Adipose tissue (tissue), 3 donors: ENCODE data around the gene ZFP69. TPM values are rescaled to one million over a fixed set of nuclear protein-coding genes. Genes with fewer than 3 reads are reported as not detected.

Source experiments
- H3K27ac ChIP-seq: one replicate; pipeline ENCODE4 v1.5.1; 2013; ENCODE audit warnings: low read depth, low read length
- WGBS, 3 donors: extraction: QIAGEN DNeasy Blood & Tissue Kit; methylation state at CpG; one replicate each; pipeline ENCODE4 v1.1.7; 2013; 5-methylcytosine and 5-hydroxymethylcytosine counted together
- polyA plus RNA-seq, 3 donors: library from polyadenylated mRNA; stranded (reverse); fragments of 200-250 nt; gene quantifications; one replicate each; pipeline ENCODE4 v1.2.3, GENCODE V29; 2013
- donor health status: healthy with polysubstance abuse.
- donor health status: Bipolar disorder and iron deficiency.
- donor health status: healthy.

ZFP69 gene
- 1 to 10 TPM; 1.2 to 5.2 (median 1.4) TPM for polyA plus RNA-seq

DNA sequence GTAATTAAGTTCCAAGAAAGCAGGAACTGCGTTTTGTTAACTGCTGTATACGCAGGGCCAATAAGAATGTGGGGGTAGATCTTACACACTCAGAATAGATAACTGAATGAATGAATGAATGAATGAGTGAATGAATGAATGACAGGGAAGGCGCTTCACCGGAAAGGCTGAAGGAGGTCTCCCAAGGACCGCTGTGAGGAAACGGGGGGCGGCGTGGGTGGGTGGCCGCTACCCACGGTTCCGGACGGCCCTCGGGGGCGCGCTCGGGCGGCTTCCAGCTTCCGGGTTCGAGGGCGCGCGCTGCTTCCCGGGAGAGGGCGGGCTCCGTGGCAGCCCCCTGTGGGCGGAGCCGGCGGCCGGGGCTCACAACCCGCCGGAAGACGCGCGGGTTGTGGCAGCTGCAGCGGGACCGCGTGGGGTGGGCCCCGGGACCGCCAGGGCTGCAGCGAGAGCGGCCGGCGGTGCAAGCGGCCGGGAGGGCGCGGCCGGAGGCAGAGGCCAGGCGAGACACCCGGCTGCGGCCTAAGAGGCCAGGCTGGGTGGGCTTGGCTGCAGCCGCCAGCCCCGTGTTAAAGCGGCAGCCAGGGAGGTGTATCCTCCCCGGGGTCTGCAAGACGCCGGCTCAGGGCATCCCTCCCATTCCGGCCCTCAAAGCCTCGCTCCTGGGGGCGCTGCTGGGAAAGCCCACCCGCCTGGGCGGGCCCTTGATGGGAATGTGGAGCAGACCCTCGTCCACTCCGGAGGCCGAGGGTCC lies at the start of gene ZFP69:
TSS of gene ZFP69 (plus strand) at position 367 of the 754 bp plus-strand sequence. CDS start 2,072 bp downstream, outside the sequence.
- 1% methylated on average over 56 to 65 of the region's 65 CpGs for WGBS, 3 donors

DNA sequence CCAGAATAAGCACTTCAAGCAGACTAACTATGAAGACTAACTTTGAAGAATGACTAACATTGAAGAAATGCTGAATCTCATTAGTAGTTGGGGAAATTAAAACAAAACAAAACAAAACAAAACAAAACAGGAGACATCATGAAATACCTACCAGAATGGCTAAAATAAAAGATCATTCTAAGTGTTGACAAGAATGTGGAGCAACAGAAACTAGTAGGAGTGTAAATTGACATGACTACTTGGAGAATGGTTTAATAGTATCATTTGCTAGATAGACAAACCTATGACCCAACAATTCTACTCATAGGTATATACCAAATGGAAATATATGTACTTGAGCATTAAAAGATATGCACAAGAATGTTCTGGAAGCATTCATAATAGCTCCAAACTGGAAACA lies 45.7 kb upstream of the ZFP69 start:
- H3K27ac ChIP-seq, result no peak overlapping the region

More for the DNA sequence above, at the start of gene ZFP69:
- no peak within 1 kb of the TSS for H3K27ac ChIP-seq

DNA sequence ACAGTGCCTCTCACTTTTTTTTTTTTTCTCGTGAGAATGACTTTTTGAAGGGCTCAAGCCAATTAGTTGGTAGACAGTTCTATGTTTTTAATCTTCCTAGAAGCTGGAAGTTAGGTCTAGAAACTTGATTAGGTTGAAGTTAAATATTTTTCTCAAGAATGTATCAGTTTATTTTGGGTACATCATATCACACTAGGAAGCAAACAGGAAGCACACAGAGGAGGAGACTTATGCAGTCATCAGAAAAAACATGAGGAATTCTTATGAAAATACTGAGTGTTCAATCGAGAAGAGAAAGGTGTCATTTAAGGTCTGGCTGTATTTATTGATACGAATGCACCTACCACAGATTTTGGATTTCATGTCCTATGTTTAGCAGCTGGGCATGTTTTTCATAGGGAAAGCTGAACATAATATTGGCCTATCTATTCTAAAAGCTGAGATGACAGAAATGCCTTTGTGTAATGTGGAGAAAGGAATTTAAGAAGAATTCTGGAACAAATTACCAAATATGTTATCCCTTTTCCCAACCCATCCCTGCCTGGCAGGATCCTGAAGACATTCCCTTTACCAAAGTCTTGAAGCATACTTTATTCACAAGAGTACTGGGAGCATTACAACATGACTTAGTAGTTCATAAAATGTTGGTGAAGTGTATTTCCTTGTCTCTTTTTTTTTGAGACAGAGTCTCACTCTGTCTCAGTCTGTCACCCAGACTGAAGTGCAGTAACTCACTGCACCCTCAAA lies 44.3 kb upstream of the ZFP69 start:
- no peak overlapping the region for H3K27ac ChIP-seq
- WGBS, 3 donors, result 70 to 75% (median 71%) methylated on average over 3 of the region's 3 CpGs

DNA sequence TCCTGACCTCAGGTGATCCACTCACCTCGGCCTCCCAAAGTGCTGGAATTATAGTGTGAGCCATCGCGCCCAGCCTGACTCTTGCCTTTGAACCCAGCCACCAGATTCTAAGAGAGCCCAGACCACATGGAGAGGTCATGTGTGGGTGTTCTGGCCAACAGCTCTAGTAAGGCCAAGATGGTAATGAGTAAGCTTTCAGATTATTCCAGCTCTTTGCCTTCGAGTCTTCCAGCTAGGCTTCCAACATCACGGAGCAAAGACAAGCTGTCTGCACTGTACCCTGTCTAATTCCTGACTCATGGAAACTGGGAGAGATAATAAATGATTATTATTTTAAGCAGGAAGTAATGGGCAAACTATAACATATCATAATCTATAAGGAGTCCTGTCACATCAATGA lies 41.6 kb upstream of the ZFP69 start:
- no peak overlapping the region for H3K27ac ChIP-seq
- 81 to 93% (median 89%) methylated on average over 5 of the region's 5 CpGs for WGBS, 3 donors

DNA sequence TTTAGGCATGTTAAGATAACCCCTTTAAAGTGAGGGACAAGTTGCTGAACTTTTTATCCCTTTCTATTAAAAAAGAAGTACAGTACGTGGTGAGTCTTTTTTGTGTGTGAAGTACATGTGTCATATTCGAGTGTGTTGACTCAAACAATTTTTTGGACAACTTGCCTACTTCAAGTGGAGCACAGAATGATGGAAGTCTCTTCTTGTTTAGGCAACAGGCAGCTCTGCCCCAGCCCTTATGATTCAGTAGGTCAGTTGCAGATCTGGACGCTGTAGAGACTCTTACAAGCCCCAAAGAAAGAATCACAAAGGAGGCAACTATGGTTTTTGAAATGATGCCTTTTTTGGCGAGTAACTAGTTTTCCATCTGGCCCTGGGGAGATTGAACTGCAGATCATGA lies 41.2 kb upstream of the ZFP69 start:
- no peak overlapping the region for H3K27ac ChIP-seq
- 77 to 89% (median 87%) methylated on average over 4 of the region's 4 CpGs for WGBS, 3 donors

DNA sequence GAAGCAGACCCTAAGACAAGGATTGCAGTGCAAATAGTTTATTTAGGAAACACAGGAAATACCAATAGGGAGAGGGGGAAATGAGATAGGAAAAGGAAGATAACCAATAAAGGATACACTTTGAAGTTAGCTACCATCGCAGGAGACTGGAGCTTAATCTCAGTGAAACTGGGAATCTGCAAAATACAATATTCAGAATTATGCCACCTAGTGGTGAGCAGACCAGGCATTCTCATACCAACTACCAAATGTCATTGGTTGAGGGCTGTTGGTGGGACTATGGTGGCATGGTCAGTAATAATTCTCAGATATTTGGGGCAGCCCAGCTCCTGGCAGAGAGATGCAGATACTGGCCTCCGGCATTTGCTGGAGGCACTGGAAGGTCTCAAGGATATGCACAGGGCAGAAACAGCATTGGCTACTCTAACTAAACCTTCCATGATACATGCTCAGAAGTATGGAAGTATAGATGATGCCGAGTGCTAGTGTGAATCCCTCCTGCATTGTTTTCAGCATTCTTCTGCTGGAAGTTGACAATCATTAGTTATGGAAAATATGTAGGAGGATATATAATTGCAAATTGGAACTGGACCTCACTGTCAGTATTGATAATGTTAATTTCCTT lies 38.6 kb upstream of the ZFP69 start:
- 54 to 72% (median 66%) methylated on average over 3 of the region's 3 CpGs for WGBS, 3 donors
- no peak overlapping the region for H3K27ac ChIP-seq

DNA sequence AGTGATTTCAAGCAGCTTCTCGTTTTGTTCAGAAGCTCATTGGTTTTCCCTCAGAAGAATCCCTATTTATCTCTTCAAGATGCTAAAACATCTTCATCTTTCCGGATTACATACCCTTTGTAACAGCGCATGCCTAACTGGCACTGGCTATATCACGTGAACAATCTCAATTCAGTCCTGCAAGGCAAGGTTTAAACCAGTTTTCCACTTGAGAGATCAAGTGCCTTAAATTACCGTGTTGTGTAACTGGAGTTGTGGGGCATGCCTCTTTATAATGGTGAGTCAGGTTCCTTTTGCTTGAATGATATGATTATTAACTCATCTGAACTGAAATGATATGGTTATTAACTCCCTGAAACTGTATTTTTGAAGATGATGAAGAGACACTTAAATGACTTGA lies 37.8 kb upstream of the ZFP69 start:
- 83 to 89% (median 87%) methylated on average over 5 of the region's 5 CpGs for WGBS, 3 donors
- H3K27ac ChIP-seq, result no peak overlapping the region

DNA sequence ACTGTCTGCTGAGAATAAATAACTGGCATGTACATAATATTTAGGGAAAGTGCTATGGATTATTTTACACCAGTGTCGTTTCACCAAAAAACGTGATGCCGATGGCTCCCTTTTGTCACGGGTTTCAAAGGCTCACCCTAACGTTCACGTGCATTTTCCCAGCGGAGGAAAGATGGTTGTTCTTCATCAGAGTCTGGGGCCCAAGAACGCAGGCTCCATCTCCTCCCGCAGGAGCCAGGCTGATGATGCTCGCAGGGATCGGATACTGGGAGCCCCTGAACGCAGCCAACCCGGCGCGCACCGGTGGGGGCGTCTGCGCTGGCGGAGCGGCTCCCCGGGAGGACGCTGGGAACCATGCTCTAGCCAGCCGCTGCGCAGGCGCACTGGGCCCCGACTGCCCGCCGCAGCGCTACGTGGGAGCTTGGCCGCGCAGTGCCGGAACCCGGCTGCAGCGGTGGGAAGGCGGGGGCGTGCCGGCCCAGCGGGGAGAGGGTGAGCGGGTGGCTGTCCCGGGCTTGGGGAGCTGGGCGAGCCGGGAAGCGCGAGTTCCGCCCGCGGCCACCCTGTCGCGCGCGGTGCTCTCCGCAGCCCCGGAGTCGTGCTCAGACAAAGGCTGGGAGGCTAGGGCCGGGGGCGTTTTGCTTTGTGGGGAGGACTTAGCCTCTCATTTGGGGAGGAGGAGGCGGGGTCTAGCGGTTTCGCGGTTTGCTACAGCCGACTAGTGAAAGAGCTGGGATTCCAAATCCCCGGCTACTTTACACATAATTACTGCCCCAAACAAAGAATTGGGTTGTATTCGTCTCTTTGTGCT lies 27.2 kb upstream of the ZFP69 start, which contains the start of gene ZFP69B:
TSS of gene ZFP69B (plus strand) at position 793 of the 811 bp plus-strand sequence. CDS start 486 bp downstream, outside the sequence.
- WGBS, 3 donors, result 0% methylated on average over 64 of the region's 64 CpGs
- no peak within 1 kb of the TSS for H3K27ac ChIP-seq

DNA sequence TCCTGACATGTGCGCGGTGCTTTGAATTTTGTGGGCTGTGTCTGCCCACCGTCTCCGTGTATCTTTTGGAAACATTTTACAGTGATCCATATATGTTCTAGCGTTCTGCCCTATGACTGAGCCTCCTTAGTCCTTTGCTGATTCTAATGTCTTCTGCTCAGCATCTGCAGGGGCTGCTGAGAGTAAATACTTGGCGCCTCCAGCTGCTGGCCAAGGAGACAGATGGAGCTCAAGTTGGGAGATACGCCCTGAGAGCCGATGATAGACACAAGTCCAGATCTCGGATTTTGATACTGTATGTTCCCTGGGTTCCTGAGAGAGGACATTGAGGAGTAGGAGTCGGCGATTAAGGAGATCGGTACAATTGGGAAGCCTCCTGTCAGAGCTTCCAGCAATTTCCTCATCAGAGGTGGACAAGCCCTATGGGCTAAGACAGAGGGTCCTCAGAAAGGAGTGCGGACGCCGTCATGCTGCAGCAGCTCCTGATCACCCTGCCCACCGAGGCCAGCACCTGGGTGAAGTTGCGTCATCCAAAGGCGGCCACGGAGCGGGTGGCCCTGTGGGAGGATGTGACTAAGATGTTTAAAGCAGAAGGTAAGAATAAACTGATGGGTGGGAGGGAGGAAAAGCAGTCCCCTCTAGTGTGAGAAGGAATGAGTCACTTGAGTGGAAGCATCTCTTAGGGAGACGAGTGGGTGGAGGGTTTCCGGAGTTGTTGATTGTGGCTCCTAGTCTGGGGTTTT lies 26.4 kb upstream of the ZFP69 start:
- WGBS, 3 donors, result 12 to 25% (median 13%) methylated on average over 22 of the region's 22 CpGs

DNA sequence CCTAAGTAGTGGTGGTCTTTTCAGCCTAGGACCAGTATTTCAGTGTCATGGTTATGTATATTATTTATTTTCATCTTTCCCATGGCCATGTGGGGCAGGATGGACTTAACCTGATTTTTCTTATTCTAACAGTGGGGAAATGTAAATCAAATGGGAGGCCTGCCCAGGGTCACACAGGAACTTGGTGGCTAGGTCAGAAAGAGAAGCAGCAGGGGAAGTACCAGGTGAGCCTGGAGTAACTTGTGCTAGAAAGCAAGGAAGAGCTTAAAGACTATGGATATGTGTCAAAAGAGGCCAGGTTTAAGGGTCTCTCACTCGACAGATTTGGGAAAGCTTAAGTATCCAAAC lies 25.9 kb upstream of the ZFP69 start:
- no peak overlapping the region for H3K27ac ChIP-seq
- WGBS, 3 donors, result 90 to 98% (median 93%) methylated on average over 1 of the region's 1 CpG

More for the DNA sequence above, 26.4 kb upstream of the ZFP69 start:
- no peak overlapping the region for H3K27ac ChIP-seq

DNA sequence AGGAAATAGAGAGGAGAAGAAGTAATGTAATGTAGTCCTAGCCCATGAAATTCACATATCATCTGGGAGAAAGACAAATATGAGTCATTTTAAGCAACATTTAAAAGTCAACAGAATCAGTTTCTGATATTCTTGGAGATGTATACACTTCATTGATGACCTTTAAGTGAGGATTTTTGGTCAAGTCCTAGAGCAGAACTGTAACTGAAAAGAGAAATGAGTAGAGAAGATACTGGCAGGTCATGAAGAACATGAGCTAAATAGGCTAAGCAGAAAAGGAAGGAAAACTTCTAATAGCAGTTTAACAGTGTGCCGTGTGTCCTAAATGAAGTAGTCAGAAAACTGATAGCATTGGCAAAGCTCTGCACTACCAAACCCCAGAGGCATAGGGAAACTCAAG lies 22.2 kb upstream of the ZFP69 start:
- WGBS, 3 donors, result 49 to 100% (median 96%) methylated on average over 1 of the region's 1 CpG
- H3K27ac ChIP-seq, result no peak overlapping the region

DNA sequence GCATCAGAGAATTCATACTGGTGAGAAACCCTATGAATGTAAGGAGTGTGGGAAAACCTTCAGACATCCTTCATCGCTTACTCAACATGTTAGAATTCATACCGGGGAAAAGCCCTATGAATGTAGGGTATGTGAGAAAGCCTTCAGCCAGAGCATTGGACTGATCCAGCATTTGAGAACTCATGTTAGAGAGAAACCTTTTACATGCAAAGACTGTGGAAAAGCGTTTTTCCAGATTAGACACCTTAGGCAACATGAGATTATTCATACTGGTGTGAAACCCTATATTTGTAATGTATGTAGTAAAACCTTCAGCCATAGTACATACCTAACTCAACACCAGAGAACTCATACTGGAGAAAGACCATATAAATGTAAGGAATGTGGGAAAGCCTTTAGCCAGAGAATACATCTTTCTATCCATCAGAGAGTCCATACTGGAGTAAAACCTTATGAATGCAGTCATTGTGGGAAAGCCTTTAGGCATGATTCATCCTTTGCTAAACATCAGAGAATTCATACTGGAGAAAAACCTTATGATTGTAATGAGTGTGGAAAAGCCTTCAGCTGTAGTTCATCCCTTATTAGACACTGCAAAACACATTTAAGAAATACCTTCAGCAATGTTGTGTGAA lies 14.0 kb upstream of the ZFP69 start:
- 92 to 98% (median 97%) methylated on average over 3 of the region's 3 CpGs for WGBS, 3 donors
- H3K27ac ChIP-seq, result no peak overlapping the region

DNA sequence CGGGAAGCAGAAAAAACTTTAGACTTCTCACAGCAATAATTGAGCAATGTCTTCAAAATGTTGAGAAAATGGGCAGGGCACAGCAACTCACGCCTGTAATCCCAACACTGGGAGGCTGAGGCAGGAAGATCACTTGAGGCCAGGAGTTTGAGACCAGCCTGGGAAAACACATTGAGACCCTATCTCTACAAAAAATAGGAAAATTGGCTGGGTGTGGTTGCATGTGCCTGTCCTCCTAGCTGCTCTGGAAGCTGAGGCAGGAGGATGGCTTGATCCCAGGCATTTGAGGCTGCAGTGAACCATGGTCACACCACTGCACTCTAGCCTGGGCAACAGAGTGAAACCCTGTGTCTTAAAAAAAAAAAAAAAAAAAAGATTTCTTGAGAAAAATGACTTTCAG lies 7.8 kb upstream of the ZFP69 start:
- 89 to 100% (median 90%) methylated on average over 2 of the region's 2 CpGs for WGBS, 3 donors
- no peak overlapping the region for H3K27ac ChIP-seq

DNA sequence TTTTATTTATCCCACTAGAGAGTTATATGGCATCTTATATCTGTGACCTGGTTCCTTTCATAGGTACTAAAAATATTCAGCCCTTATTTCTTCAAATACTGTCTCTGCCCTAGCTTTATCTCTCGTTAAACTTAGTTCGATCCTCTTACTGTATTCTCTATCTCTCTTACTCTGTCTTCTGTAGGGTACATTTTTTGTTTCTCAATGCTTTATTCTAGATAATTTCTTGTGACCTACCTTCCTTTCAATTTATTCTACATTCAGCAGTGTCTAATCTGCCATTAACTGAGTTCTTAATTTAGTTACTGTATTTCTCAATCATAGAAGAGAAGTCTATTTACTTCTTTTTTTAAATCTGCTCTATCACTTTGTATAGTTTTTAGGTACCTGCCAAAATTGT lies 1.8 kb upstream of the ZFP69 start:
- 92 to 97% (median 96%) methylated on average over 2 of the region's 2 CpGs for WGBS, 3 donors
- no peak overlapping the region for H3K27ac ChIP-seq

DNA sequence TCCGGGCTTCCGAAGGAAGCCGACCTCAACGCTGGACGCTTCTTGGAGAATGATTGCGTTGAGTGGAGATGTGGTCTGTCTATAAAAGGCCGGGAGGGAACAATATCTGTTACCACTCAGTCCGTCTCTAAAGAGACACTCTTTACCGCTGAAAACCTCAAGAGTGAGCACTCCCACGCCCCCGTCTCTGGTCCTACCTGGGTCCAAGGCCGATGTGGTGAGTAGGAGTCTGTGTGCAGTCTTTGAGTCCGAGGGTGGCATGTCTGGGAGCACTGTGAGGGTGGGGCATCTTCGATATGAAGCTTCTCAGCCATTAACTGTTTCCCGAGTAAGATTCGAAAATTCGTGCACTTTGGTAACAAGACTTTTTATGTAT lies 576 bp downstream of the ZFP69 start:
- WGBS, 3 donors, result 1 to 3% (median 2%) methylated on average over 17 of the region's 17 CpGs
- no peak overlapping the region for H3K27ac ChIP-seq

DNA sequence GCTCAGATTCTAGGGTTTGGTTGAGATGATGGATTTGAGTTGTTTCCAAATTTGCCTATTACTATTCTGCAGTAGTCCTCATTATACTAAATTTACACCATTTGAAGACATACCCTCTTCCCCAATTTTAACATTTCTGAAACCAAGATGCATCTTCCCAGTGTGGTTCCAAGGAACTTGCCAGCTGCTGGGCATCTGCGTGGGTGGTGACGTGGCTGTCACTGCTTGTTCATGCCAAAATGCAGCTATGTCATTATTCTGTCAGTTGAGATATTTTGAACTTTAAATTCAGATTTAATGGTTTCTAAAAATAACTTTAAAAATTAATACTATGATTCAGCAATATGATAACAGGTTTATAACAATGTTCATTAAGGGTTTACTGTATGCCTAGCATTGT lies 1.2 kb downstream of the ZFP69 start:
- no peak overlapping the region for H3K27ac ChIP-seq

DNA sequence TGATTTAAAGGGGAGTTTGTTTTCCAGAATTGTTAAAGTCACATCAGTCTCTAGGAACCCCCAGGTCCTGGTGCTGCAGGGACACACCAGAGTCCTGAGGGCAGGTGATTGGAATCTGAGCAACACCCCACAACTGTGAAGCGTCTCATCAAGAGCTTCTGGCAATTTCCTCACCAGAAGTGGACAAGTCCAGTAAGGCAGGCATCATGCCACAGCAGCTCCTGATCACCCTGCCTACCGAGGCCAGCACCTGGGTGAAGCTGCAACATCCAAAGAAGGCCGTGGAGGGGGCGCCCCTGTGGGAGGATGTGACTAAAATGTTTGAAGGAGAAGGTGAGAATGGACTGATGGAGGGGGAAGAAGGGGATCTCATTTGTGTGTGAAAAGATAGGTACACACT lies 2.1 kb downstream of the ZFP69 start:
- WGBS, 3 donors, result 86 to 90% (median 88%) methylated on average over 4 of the region's 4 CpGs
- no peak overlapping the region for H3K27ac ChIP-seq

More for the DNA sequence above, 1.2 kb downstream of the ZFP69 start:
- 60 to 67% (median 65%) methylated on average over 2 of the region's 2 CpGs for WGBS, 3 donors
